HL-60 (cell line): ENCODE results near the gene TRAFD1.
A peak's percentile ranks its signal among the peaks of the same experiment; 100 is the strongest.

Experiments used
- DNase-seq, 2 experiments: peaks; one replicate each; pipeline ENCODE4 v3.0.0-alpha.2; 2010 to 2020; ENCODE audit warnings: low read depth in 1 of 2, low spot score in 1 of 2
- H3K27ac ChIP-seq: fragments of 250-450 bp; sonication (Bioruptor Pico); replicated peaks from 2 replicates; pipeline ENCODE4 v1.5.1; 2020; ENCODE audit warnings: mild to moderate bottlenecking, moderate library complexity
- H3K27me3 ChIP-seq: fragments of 250-450 bp; sonication (Bioruptor Pico); 2 replicates; pipeline ENCODE4 v1.5.1; 2021; ENCODE audit warnings: mild to moderate bottlenecking, moderate library complexity; ENCODE audit not compliant: insufficient read depth, poor library complexity, severe bottlenecking
- H3K4me3 ChIP-seq: replicated peaks from 2 replicates; pipeline ENCODE4 v1.5.1; 2011; ENCODE audit warnings: mild to moderate bottlenecking, control low read depth, low read length; ENCODE audit not compliant: insufficient read depth
- GABPA ChIP-seq: IDR thresholded peaks from 2 replicates; pipeline ENCODE4 v1.6.1; 2012; ENCODE audit warnings: low read depth
- POLR2AphosphoS5 ChIP-seq: IDR thresholded peaks from 2 replicates; pipeline ENCODE4 v1.6.1; 2012; ENCODE audit warnings: low read depth
- SPI1 ChIP-seq: IDR thresholded peaks from 2 replicates; pipeline ENCODE4 v1.6.1; 2012; ENCODE audit warnings: low read depth, mild to moderate bottlenecking, borderline replicate concordance
- TF ChIP-seq, protein P1 (sequence below): IDR thresholded peaks from one replicate; pipeline ENCODE4 v1.5.1; 2011; ENCODE audit warnings: low read length, control low read depth, inconsistent platforms; ENCODE audit not compliant: insufficient read depth
- TF ChIP-seq, protein P2 (sequence below): IDR thresholded peaks from 2 replicates; pipeline ENCODE4 v1.6.1; 2012; ENCODE audit warnings: low read depth; ENCODE audit not compliant: insufficient replicate concordance

The TRAFD1 gene

DNA sequence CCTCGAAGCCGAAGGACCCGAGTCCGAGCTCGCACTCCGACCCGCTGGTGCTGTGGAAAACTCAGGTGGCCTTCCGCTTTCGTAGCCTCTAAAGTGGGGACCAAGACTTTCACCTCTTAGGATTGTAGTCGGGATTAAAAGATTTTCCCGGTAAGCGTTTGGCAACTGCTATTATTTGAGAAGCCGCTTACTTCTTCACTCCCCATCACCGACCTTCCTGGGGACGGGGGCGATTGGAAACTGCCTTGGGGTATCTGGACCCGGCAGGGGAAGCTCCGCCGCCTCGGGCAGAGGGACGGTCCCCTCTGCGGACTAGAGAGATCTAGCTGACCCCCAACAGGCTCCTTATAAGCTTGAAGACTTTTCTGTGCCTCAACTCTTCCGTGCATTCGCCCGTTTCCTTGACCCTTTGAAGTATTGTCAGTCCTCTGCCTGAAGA lies 659 bp downstream of the TRAFD1 start:
- DNase-seq, result peak in 1 of 2 experiments; percentile 10
- peak; percentile 25; the same call in 1 of the 2 replicates for TF ChIP-seq SPI1
- TF ChIP-seq, protein P1, sequence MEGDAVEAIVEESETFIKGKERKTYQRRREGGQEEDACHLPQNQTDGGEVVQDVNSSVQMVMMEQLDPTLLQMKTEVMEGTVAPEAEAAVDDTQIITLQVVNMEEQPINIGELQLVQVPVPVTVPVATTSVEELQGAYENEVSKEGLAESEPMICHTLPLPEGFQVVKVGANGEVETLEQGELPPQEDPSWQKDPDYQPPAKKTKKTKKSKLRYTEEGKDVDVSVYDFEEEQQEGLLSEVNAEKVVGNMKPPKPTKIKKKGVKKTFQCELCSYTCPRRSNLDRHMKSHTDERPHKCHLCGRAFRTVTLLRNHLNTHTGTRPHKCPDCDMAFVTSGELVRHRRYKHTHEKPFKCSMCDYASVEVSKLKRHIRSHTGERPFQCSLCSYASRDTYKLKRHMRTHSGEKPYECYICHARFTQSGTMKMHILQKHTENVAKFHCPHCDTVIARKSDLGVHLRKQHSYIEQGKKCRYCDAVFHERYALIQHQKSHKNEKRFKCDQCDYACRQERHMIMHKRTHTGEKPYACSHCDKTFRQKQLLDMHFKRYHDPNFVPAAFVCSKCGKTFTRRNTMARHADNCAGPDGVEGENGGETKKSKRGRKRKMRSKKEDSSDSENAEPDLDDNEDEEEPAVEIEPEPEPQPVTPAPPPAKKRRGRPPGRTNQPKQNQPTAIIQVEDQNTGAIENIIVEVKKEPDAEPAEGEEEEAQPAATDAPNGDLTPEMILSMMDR, result no peak
- TF ChIP-seq GABPA, result no peak
- no peak for TF ChIP-seq POLR2AphosphoS5
- H3K4me3 ChIP-seq, result peak overlapping the region; percentile 71
- peak overlapping the region; percentile 75 for H3K27ac ChIP-seq
- no peaks in the 10 kb centered on the region for H3K27me3 ChIP-seq

DNA sequence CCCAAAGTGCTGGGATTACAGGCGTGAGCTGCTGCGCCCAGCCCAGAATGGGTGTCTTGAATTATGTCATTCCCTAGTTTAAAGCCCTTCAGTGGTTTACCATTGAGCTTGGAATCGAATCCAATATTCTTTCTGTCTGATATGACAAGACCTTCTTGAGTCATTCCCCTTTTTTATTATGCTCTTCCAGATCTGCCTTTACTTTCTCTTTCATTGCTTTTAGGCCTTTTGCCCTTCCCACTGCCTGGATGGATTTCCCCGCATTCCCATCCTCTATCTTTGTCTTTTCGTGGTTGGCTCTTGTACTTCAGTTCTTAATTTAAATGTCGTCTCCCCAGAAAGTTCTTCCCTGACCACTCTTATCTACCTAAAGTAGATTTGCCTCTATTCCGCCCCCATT lies 1.6 kb downstream of the TRAFD1 start:
- no peaks in the 10 kb centered on the region for H3K27me3 ChIP-seq
- H3K4me3 ChIP-seq, result no peak overlapping the region
- no peak overlapping the region for H3K27ac ChIP-seq
- DNase-seq, result no peak
- no peak for TF ChIP-seq GABPA
- TF ChIP-seq, protein P1, result no peak
- TF ChIP-seq, protein P2, sequence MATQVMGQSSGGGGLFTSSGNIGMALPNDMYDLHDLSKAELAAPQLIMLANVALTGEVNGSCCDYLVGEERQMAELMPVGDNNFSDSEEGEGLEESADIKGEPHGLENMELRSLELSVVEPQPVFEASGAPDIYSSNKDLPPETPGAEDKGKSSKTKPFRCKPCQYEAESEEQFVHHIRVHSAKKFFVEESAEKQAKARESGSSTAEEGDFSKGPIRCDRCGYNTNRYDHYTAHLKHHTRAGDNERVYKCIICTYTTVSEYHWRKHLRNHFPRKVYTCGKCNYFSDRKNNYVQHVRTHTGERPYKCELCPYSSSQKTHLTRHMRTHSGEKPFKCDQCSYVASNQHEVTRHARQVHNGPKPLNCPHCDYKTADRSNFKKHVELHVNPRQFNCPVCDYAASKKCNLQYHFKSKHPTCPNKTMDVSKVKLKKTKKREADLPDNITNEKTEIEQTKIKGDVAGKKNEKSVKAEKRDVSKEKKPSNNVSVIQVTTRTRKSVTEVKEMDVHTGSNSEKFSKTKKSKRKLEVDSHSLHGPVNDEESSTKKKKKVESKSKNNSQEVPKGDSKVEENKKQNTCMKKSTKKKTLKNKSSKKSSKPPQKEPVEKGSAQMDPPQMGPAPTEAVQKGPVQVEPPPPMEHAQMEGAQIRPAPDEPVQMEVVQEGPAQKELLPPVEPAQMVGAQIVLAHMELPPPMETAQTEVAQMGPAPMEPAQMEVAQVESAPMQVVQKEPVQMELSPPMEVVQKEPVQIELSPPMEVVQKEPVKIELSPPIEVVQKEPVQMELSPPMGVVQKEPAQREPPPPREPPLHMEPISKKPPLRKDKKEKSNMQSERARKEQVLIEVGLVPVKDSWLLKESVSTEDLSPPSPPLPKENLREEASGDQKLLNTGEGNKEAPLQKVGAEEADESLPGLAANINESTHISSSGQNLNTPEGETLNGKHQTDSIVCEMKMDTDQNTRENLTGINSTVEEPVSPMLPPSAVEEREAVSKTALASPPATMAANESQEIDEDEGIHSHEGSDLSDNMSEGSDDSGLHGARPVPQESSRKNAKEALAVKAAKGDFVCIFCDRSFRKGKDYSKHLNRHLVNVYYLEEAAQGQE, result no peak
- TF ChIP-seq POLR2AphosphoS5, result no peak
- no peak for TF ChIP-seq SPI1

DNA sequence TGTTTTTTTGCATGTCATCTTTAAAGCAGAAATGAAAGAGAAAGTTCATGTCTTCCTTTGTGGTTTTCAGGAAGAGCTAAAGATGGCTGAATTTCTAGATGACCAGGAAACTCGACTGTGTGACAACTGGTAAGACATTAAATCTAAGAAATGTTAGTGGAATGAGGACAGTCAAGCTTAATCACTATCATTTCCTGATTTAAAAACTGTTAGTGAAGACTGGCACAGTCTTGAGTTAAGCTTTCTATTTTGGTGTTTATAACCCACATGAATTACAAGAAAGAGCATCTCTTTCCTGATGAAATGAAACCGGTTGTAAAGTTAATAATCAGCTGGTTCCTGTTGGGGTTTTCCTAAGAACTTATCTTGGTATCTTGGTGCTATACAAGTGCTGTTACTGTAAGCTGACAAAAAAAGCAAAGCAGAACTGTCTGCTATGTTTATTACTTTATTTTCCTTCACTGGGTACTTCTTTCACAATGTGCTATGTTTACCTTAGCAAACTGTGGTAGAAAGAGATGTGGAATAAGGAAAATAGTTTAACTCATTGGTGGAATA lies 5.2 kb downstream of the TRAFD1 start:
- peak overlapping the region; percentile 8; the same call in 1 of the 2 replicates for H3K4me3 ChIP-seq
- H3K27ac ChIP-seq, result peak overlapping the region; percentile 30
- no peak for DNase-seq
- no peaks in the 10 kb centered on the region for H3K27me3 ChIP-seq
- TF ChIP-seq POLR2AphosphoS5, result no peak
- TF ChIP-seq, protein P2, result no peak
- no peak for TF ChIP-seq SPI1
- TF ChIP-seq, protein P1, result no peak
- no peak for TF ChIP-seq GABPA

DNA sequence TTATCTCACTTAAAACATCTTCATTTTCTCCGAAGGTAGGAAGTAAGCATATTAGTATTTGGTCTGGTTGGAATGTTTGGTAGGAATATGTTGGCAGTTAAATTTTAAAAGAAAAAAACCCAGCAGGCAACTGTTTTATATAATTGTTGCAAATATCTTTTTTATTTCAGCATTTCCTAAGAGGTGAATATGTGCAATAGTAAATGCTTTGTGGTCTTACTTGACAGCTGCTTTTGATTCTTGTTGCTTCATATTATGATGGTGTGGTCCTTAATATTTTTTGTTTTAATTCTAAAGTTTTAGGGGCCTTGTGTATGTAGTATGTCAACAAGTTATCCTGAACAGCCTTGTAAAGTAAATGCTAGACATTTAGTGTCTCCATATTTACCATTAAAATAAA lies 6.3 kb downstream of the TRAFD1 start:
- Histone ChIP-seq H3K27me3 (no peaks in the 10 kb centered on the region), H3K27ac (no peak overlapping the region), H3K4me3 (no peak overlapping the region)
- TF ChIP-seq GABPA (no peak), SPI1 (no peak), POLR2AphosphoS5 (no peak)
- TF ChIP-seq, protein P2, result no peak
- TF ChIP-seq, protein P1, result no peak
- DNase-seq, result no peak
